NCI-H82 treated with DMSO at 0.1 percent for 48 hours (cell line): Measurements from ENCODE around the gene ATP5MG.
"Not testable (repeated sequence)": the region's sequence is repeated elsewhere in the genome, so short reads cannot be mapped to it uniquely, and the experiment has no call there.

Experiments used
- DNase-seq: peaks from one replicate; lab custom pipeline; 2025; ENCODE audit not compliant: unreplicated experiment; lab: John Stamatoyannopoulos, UW

ATP5MG gene

GRCh38 chr11:118401151-118401879 lies at the start of gene ATP5MG:
Gene ATP5MG (plus strand): TSS chr11:118401606. CDS start chr11:118401666, 60 bp downstream.
- DNase-seq: peak; percentile 82

- no peak for DNase-seq
Measured at GRCh38 chr11:118353084-118353710, 48.2 kb upstream of the ATP5MG start.

- no peak for DNase-seq
Measured at GRCh38 chr11:118358071-118358470, 43.3 kb upstream of the ATP5MG start.

- DNase-seq: peak; percentile 64
Measured at GRCh38 chr11:118359295-118359958, 42.0 kb upstream of the ATP5MG start, which contains the start of gene UBE4A. Gene UBE4A (plus strand): TSS chr11:118359600. CDS start chr11:118365081, 5,481 bp downstream.

- DNase-seq: no peak
Measured at GRCh38 chr11:118364956-118365615, 36.3 kb upstream of the ATP5MG start.

- DNase-seq: no peak
Measured at GRCh38 chr11:118366287-118366686, 35.1 kb upstream of the ATP5MG start.

- DNase-seq: no peak
Measured at GRCh38 chr11:118370774-118371173, 30.6 kb upstream of the ATP5MG start.

- DNase-seq: no peak
Measured at GRCh38 chr11:118373263-118373662, 28.1 kb upstream of the ATP5MG start.

- DNase-seq: no peak
Measured at GRCh38 chr11:118373871-118374270, 27.5 kb upstream of the ATP5MG start.

- DNase-seq: no peak
Measured at GRCh38 chr11:118374729-118375128, 26.7 kb upstream of the ATP5MG start.

GRCh38 chr11:118375978-118376377 lies 25.4 kb upstream of the ATP5MG start:
- no peak for DNase-seq

- DNase-seq: no peak
Measured at GRCh38 chr11:118379497-118379896, 21.9 kb upstream of the ATP5MG start.

- no peak for DNase-seq
Measured at GRCh38 chr11:118380571-118380970, 20.8 kb upstream of the ATP5MG start.

GRCh38 chr11:118382954-118383353 lies 18.5 kb upstream of the ATP5MG start:
- no peak for DNase-seq

- DNase-seq: no peak
Measured at GRCh38 chr11:118383657-118384056, 17.7 kb upstream of the ATP5MG start.

- no peak for DNase-seq
Measured at GRCh38 chr11:118396097-118396501, 5.3 kb upstream of the ATP5MG start.

GRCh38 chr11:118397448-118397847 lies 4.0 kb upstream of the ATP5MG start:
- no peak for DNase-seq

- DNase-seq: no peak
Measured at GRCh38 chr11:118398791-118399559, 2.4 kb upstream of the ATP5MG start.

- DNase-seq: no peak
Measured at GRCh38 chr11:118401880-118402590, 629 bp downstream of the ATP5MG start.

- not testable (repeated sequence) for DNase-seq
Measured at GRCh38 chr11:118402594-118402993, 1.2 kb downstream of the ATP5MG start.
